ENCODE measurements around the gene CBY2.
A peak's percentile ranks its signal among the peaks of the same experiment; 100 is the strongest.

- TF ChIP-seq, protein P1, sequence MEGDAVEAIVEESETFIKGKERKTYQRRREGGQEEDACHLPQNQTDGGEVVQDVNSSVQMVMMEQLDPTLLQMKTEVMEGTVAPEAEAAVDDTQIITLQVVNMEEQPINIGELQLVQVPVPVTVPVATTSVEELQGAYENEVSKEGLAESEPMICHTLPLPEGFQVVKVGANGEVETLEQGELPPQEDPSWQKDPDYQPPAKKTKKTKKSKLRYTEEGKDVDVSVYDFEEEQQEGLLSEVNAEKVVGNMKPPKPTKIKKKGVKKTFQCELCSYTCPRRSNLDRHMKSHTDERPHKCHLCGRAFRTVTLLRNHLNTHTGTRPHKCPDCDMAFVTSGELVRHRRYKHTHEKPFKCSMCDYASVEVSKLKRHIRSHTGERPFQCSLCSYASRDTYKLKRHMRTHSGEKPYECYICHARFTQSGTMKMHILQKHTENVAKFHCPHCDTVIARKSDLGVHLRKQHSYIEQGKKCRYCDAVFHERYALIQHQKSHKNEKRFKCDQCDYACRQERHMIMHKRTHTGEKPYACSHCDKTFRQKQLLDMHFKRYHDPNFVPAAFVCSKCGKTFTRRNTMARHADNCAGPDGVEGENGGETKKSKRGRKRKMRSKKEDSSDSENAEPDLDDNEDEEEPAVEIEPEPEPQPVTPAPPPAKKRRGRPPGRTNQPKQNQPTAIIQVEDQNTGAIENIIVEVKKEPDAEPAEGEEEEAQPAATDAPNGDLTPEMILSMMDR (IDR thresholded peaks at IDR 0.05): peak; percentile 21 to 49 (median 36)
- no peak for TF ChIP-seq POLR2A (IDR thresholded peaks at IDR 0.05)
Measured at GRCh38 chr13:45718063-45718462, 15.9 kb downstream of the CBY2 start.

Measured in right lobe of liver (tissue), 4 donors.